IMR-90 (cell line): Measurements from ENCODE around the gene EID1. TPM values are rescaled to one million over a fixed set of nuclear protein-coding genes. Genes with fewer than 3 reads are reported as not detected.

Experiments used
- ATAC-seq: fragments of 200-7000 bp; cut with Tn5 transposase; 2 replicates; pipeline ENCODE4 v1.9.1; 2020; ENCODE audit warnings: low read depth, mild to moderate bottlenecking, moderate library complexity
- BruUV-seq: library from RNA; stranded (reverse); fragments of 400-500 nt; replicated peaks from 2 replicates; lab custom pipeline; 2021; lab: Mats Ljungman, UMichigan
- CTCF ChIA-PET: fragments of 300-600 bp; formaldehyde crosslinking; extraction: SDS; loops from one replicate; lab custom pipeline; 2021; ENCODE audit warnings: antibody characterized with exemption; lab: Yijun Ruan, JAX
- POLR2A ChIA-PET: fragments of 300-600 bp; sonication (Branson Sonifier 250); formaldehyde crosslinking; loops from one replicate; lab custom pipeline; 2022; ENCODE audit warnings: antibody characterized with exemption; ENCODE audit not compliant: unreplicated experiment; lab: Charles Lee
- DNase-seq: peaks from one replicate; pipeline ENCODE4 v3.0.0; 2013
- H2AFZ ChIP-seq: replicated peaks from 2 replicates; pipeline ENCODE3; 2013; ENCODE audit warnings: low read length, mild to moderate bottlenecking; ENCODE audit not compliant: poor library complexity
- H2AK5ac ChIP-seq: 2 replicates; pipeline ENCODE4 v1.6.1; 2013; ENCODE audit warnings: low read depth, low read length, inconsistent platforms
- H2AK9ac ChIP-seq: replicated peaks from 2 replicates; pipeline ENCODE3; 2013; ENCODE audit warnings: mild to moderate bottlenecking, low read depth, low read length, moderate library complexity; ENCODE audit not compliant: poor library complexity
- H2BK120ac ChIP-seq: 2 replicates; pipeline ENCODE4 v1.6.1; 2013; ENCODE audit warnings: low read depth, low read length, inconsistent platforms
- H2BK15ac ChIP-seq: 3 replicates; pipeline ENCODE4 v1.6.1; 2013; ENCODE audit warnings: low read depth, low read length, inconsistent platforms
- H2BK20ac ChIP-seq: 2 replicates; pipeline ENCODE4 v1.6.1; 2013; ENCODE audit warnings: low read depth, mild to moderate bottlenecking, inconsistent platforms, low read length, moderate library complexity
- H2BK5ac ChIP-seq: 2 replicates; pipeline ENCODE4 v1.6.1; 2013; ENCODE audit warnings: mild to moderate bottlenecking, low read depth, low read length, inconsistent platforms; ENCODE audit not compliant: poor library complexity, severe bottlenecking
- H3K14ac ChIP-seq: replicated peaks from 2 replicates; pipeline ENCODE4 v1.6.1; 2013; ENCODE audit warnings: low read depth, low read length, inconsistent platforms
- H3K18ac ChIP-seq: 2 replicates; pipeline ENCODE4 v1.6.1; 2013; ENCODE audit warnings: low read depth, low read length, control low read depth
- H3K23ac ChIP-seq: 2 replicates; pipeline ENCODE4 v1.6.1; 2013; ENCODE audit warnings: low read depth, low read length, inconsistent platforms
- H3K27ac ChIP-seq: 2 replicates; pipeline ENCODE4 v1.5.1; 2013; ENCODE audit warnings: mild to moderate bottlenecking, control low read depth, low read length; ENCODE audit not compliant: insufficient read depth
- H3K27me3 ChIP-seq: 2 replicates; pipeline ENCODE4 v1.6.1; 2013; ENCODE audit warnings: low read length; ENCODE audit not compliant: control insufficient read depth, insufficient read depth
- H3K36me3 ChIP-seq: 2 replicates; pipeline ENCODE4 v1.6.1; 2013; ENCODE audit warnings: low read length, mixed read lengths; ENCODE audit not compliant: control insufficient read depth, insufficient read depth
- H3K4ac ChIP-seq: 2 replicates; pipeline ENCODE4 v1.6.1; 2013; ENCODE audit warnings: low read depth, low read length, inconsistent platforms
- H3K4me1 ChIP-seq: 2 replicates; pipeline ENCODE4 v1.6.1; 2013; ENCODE audit warnings: low read length, mixed read lengths; ENCODE audit not compliant: control insufficient read depth, insufficient read depth
- H3K4me2 ChIP-seq: 2 replicates; pipeline ENCODE4 v1.6.1; 2013; ENCODE audit warnings: low read depth, mild to moderate bottlenecking, control low read depth, low read length, moderate library complexity
- H3K4me3 ChIP-seq: 2 replicates; pipeline ENCODE4 v1.5.1; 2013; ENCODE audit warnings: low read depth, mild to moderate bottlenecking, control low read depth, low read length, moderate library complexity; ENCODE audit not compliant: insufficient read depth
- H3K56ac ChIP-seq: 2 replicates; pipeline ENCODE4 v1.6.1; 2013; ENCODE audit warnings: low read length, inconsistent platforms; ENCODE audit not compliant: insufficient read depth; ENCODE audit errors: extremely low read depth
- H3K79me1 ChIP-seq, 2 experiments: 2 replicates each; pipeline ENCODE4 v1.6.1; 2013; ENCODE audit warnings: low read length in 2 of 2, inconsistent platforms in 1 of 2, low read depth in 1 of 2
- H3K9ac ChIP-seq: 2 replicates; pipeline ENCODE4 v1.6.1; 2013; ENCODE audit warnings: low read depth, low read length, control low read depth
- H3K9me1 ChIP-seq: 2 replicates; pipeline ENCODE4 v1.6.1; 2013; ENCODE audit warnings: low read length, inconsistent platforms; ENCODE audit not compliant: insufficient read depth
- H3K9me3 ChIP-seq: 2 replicates; pipeline ENCODE4 v1.6.1; 2013; ENCODE audit warnings: low read length; ENCODE audit not compliant: control insufficient read depth, insufficient read depth
- H4K20me1 ChIP-seq: 2 replicates; pipeline ENCODE4 v1.6.1; 2013; ENCODE audit warnings: low read length, inconsistent platforms; ENCODE audit not compliant: insufficient read depth
- H4K5ac ChIP-seq: 2 replicates; pipeline ENCODE4 v1.6.1; 2013; ENCODE audit warnings: mild to moderate bottlenecking, low read depth, low read length, control low read depth
- H4K8ac ChIP-seq, 2 experiments: 2 replicates each; pipeline ENCODE4 v1.6.1; 2013; ENCODE audit warnings: low read depth in 2 of 2, low read length in 2 of 2, control low read depth in 1 of 2, inconsistent platforms in 1 of 2
- H4K91ac ChIP-seq: 2 replicates; pipeline ENCODE4 v1.6.1; 2013; ENCODE audit warnings: low read depth, low read length, inconsistent platforms; ENCODE audit not compliant: insufficient read depth
- CHD1 ChIP-seq: IDR thresholded peaks from 2 replicates; pipeline ENCODE4 v1.6.1; 2012; ENCODE audit warnings: low read depth, low read length, improper control_type of control experiment
- ELK1 ChIP-seq: fragments of 150-350 bp; IDR thresholded peaks from 2 replicates; pipeline ENCODE4 v1.6.1; 2016; ENCODE audit warnings: low read depth, mild to moderate bottlenecking, low read length, moderate library complexity, borderline replicate concordance
- FOS ChIP-seq: fragments of 150-350 bp; IDR thresholded peaks from 2 replicates; pipeline ENCODE4 v1.6.1; 2016; ENCODE audit warnings: low read depth, low read length
- MAFK ChIP-seq: IDR thresholded peaks from 2 replicates; pipeline ENCODE4 v1.6.1; 2012; ENCODE audit warnings: low read depth, low read length, improper control_type of control experiment
- MXI1 ChIP-seq: IDR thresholded peaks from 2 replicates; pipeline ENCODE4 v1.6.1; 2012; ENCODE audit warnings: low read depth, mild to moderate bottlenecking, low read length, moderate library complexity, borderline replicate concordance
- NFE2L2 ChIP-seq: fragments of 150-350 bp; IDR thresholded peaks from 2 replicates; pipeline ENCODE4 v1.6.1; 2016; ENCODE audit warnings: low read depth, mild to moderate bottlenecking, low read length
- RAD21 ChIP-seq: IDR thresholded peaks from 2 replicates; pipeline ENCODE4 v1.6.1; 2012; ENCODE audit warnings: low read length, improper control_type of control experiment
- SMC3 ChIP-seq: fragments of 150-350 bp; IDR thresholded peaks from 2 replicates; pipeline ENCODE4 v1.6.1; 2016; ENCODE audit warnings: low read depth, mild to moderate bottlenecking, antibody characterized with exemption, low read length, moderate library complexity
- WGBS, 2 experiments: methylation state at CpG; one replicate each; pipeline versions ENCODE4 v1.1.5 to v1.1.7; 2013; ENCODE audit warnings: missing lambda C conversion rate in 2 of 2; ENCODE audit not compliant: insufficient read length in 1 of 2; ENCODE audit errors: extremely low coverage in 2 of 2; 5-methylcytosine and 5-hydroxymethylcytosine counted together
- dilution Hi-C: fragments of 300-500 bp; cut with HindIII; formaldehyde crosslinking; loops from one replicate; pipeline ENCODE4 v1.14.3; 2018; ENCODE audit warnings: low sequenced_read_pairs; ENCODE audit not compliant: unreplicated experiment
- in situ Hi-C: fragments of 300-500 bp; cut with MboI; formaldehyde crosslinking; loops from 3 replicates; pipeline ENCODE4 v1.14.3; 2019; ENCODE audit warnings: low sequenced_read_pairs, inconsistent platforms, mixed read lengths
- intact Hi-C: fragments of 100-400 bp; cut with micrococcal nuclease; formaldehyde crosslinking; loops from 2 replicates; pipeline ENCODE4 v1.10.0; 2022
- polyA plus RNA-seq, 3 experiments: library from polyadenylated mRNA; depleted of rRNA; stranded (reverse); fragments of >200 nt; gene quantifications; 2 replicates each; pipeline ENCODE4 v1.2.3, GENCODE V29; 2012; ENCODE audit warnings: low replicate concordance in 1 of 3
- total RNA-seq: library from RNA; depleted of rRNA; stranded (reverse); fragments of >200 nt; gene quantifications from 2 replicates; pipeline ENCODE4 v1.2.3, GENCODE V29; 2012
- TF ChIP-seq, protein P1 (sequence below): fragments of 150-350 bp; IDR thresholded peaks from 2 replicates; pipeline ENCODE4 v1.6.1; 2017; ENCODE audit warnings: mild to moderate bottlenecking, antibody characterized with exemption, low read length, low read depth
- TF ChIP-seq, protein P2 (sequence below): conservative IDR thresholded peaks from 2 replicates; pipeline ENCODE4 v1.5.1; 2012; ENCODE audit warnings: mild to moderate bottlenecking, low read depth, low read length, improper control_type of control experiment

Gene EID1
- total and polyA plus RNA-seq, 2 of the 4 experiments (the other 2 are of a cell fraction): 147 to 162 TPM

DNA sequence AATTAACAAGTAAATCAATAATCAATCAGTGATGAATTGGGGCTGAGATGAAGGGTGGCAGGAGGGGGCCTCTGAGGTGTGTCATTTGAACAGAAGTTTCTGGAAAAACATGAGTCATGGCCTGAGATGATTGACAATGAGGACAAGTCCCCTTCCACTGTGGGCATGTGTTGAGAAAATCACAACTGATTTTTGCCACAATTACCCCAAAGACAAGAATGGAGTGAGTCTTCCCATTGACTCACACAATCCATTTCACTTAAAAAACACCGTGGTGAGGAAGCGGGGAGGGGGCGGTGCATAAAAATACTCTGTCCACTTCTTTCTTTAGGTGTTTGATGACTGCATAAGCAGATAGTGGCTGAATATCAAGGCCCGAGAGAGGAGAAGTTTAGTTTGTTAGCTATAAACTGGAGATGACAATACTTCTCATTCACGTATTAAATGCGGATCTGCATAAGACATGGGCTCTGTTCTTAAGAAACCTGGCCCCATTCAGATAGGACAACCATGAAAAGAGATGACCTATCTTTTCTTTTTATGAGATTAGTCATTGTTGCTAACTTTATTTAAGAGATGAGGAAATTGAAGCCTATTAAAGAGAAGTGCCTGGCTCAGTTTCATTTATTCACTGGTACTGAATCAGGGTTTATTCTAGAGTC is 51.1 kb downstream of the EID1 start (continued):
- TF ChIP-seq, protein P1, sequence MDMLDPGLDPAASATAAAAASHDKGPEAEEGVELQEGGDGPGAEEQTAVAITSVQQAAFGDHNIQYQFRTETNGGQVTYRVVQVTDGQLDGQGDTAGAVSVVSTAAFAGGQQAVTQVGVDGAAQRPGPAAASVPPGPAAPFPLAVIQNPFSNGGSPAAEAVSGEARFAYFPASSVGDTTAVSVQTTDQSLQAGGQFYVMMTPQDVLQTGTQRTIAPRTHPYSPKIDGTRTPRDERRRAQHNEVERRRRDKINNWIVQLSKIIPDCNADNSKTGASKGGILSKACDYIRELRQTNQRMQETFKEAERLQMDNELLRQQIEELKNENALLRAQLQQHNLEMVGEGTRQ: no peak

GRCh38 chr15:48929661-48930060 is 51.7 kb downstream of the EID1 start:
- no peak overlapping the region; the same call in 1 of the 2 replicates for H3K56ac ChIP-seq
- no peak overlapping the region for H3K4me2 ChIP-seq
- BruUV-seq: no TSS peak
- POLR2A ChIA-PET: no interaction called here
- H3K4ac ChIP-seq: peak overlapping the region; percentile 58
- no peak overlapping the region for H3K27ac ChIP-seq
- peaks cover 15% of the 10 kb centered on the region for H3K9me1 ChIP-seq
- no peak overlapping the region for H3K4me3 ChIP-seq
- CTCF ChIA-PET: interaction anchor here (1.0 kb wide), 1 partner anchor 10 kb away, joined by 3 read pairs; no protein-coding TSS in a partner anchor
- peak overlapping the region; percentile 59; the same call in 1 of the 2 replicates for H2BK20ac ChIP-seq
- H3K4me1 ChIP-seq: peaks cover 6% of the 10 kb centered on the region
- peak overlapping the region; percentile 27; the same call in 1 of the 2 replicates for H3K14ac ChIP-seq
- peak overlapping the region; percentile 36 for H2BK5ac ChIP-seq
- peak overlapping the region; percentile 7; the same call in 1 of the 2 replicates for H3K23ac ChIP-seq
- H3K9me3 ChIP-seq: no peaks in the 10 kb centered on the region
- no peaks in the 10 kb centered on the region for H3K27me3 ChIP-seq
- peak overlapping the region in 1 of 2 experiments; percentile 24; a peak in 2 of 4 replicates for H4K8ac ChIP-seq
- no peaks in the 10 kb centered on the region for H4K20me1 ChIP-seq
- peak; percentile 19 for DNase-seq
- ATAC-seq: no peak; the same call in 1 of the 2 replicates
- H3K9ac ChIP-seq: no peak overlapping the region
- peaks cover 9 to 23% of the 10 kb centered on the region in 2 experiments; a peak in 3 of 4 replicates for H3K79me1 ChIP-seq
- WGBS, 2 experiments: no CpG with 5 or more reads among the region's 3 CpGs
- intact Hi-C loops: no loop called here
- H2AK9ac ChIP-seq: no peak overlapping the region
- H2BK15ac ChIP-seq: peak overlapping the region; percentile 62; the same call in 2 of the 3 replicates
- peak overlapping the region; percentile 70; the same call in 1 of the 2 replicates for H3K18ac ChIP-seq
- H4K5ac ChIP-seq: peak overlapping the region; percentile 22; the same call in 1 of the 2 replicates
- H2BK120ac ChIP-seq: peak overlapping the region; percentile 71; the same call in 1 of the 2 replicates
- dilution Hi-C loops: no loop called here
- in situ Hi-C loops: no loop called here
- H2AFZ ChIP-seq: peak overlapping the region; percentile 47
- H3K36me3 ChIP-seq: no peaks in the 10 kb centered on the region
- peak overlapping the region; percentile 47 for H2AK5ac ChIP-seq
- peak overlapping the region; percentile 28; the same call in 1 of the 2 replicates for H4K91ac ChIP-seq
- no peak for TF ChIP-seq MXI1
- no peak for TF ChIP-seq RAD21
- no peak for TF ChIP-seq FOS
- no peak for TF ChIP-seq ELK1
- TF ChIP-seq MAFK: no peak
- TF ChIP-seq NFE2L2: no peak
- TF ChIP-seq, protein P2, sequence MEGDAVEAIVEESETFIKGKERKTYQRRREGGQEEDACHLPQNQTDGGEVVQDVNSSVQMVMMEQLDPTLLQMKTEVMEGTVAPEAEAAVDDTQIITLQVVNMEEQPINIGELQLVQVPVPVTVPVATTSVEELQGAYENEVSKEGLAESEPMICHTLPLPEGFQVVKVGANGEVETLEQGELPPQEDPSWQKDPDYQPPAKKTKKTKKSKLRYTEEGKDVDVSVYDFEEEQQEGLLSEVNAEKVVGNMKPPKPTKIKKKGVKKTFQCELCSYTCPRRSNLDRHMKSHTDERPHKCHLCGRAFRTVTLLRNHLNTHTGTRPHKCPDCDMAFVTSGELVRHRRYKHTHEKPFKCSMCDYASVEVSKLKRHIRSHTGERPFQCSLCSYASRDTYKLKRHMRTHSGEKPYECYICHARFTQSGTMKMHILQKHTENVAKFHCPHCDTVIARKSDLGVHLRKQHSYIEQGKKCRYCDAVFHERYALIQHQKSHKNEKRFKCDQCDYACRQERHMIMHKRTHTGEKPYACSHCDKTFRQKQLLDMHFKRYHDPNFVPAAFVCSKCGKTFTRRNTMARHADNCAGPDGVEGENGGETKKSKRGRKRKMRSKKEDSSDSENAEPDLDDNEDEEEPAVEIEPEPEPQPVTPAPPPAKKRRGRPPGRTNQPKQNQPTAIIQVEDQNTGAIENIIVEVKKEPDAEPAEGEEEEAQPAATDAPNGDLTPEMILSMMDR: no peak
- TF ChIP-seq, protein P1: no peak
- TF ChIP-seq SMC3: no peak
- no peak for TF ChIP-seq CHD1
